ENCODE results near the gene NUPR1. TPM values are rescaled to one million over a fixed set of nuclear protein-coding genes. Genes with fewer than 3 reads are reported as not detected.
A peak's percentile ranks its signal among the peaks of the same experiment; 100 is the strongest.

Gene NUPR1
- total and polyA plus RNA-seq, 2 of the 13 experiments (the other 11 are each of a cell fraction or from before 2014, with no cell fraction given): 18.0 to 25.6 TPM

DNA sequence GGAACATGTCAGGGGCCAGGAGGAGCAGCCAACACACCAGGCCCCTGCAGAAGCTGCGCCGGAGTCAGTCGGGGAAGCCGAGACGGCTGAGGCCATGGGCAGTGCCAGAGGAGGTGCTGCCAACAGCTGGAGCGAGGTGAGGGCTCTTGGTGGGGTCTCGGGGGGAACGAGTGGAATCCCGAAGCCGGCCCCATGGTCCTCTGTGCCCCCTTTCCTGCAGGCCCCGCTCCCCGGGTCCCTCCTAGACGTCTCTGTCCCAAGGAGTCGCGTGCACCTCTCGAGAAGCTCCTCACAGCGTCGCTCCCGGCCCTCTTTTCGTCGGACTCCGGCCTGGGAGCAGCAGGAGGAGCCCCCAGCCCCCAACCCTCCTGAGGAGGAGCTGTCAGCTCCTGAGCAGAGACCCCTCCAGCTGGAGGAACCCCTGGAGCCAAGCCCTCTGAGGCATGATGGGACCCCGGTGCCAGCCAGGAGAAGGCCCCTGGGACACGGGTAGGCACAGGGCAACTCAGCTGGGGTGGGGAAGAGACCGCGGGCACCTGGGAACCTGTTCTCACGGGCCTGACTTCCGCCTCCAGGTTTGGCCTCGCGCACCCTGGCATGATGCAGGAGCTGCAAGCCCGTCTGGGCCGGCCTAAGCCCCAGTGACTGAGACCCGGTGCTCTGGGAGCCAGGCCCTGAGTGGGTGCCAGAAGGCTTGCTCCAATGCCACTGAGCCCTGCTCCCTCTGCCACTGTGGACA is 40.7 kb downstream of the NUPR1 start:
- TF ChIP-seq HNRNPL (IDR thresholded peaks at IDR 0.05; ENCODE audit: low read depth, low read length): no peak
- TF ChIP-seq ZNF607 (CRISPR knock-in tag; IDR thresholded peaks at IDR 0.05; ENCODE audit: borderline replicate concordance): no peak
- TF ChIP-seq, protein P1, sequence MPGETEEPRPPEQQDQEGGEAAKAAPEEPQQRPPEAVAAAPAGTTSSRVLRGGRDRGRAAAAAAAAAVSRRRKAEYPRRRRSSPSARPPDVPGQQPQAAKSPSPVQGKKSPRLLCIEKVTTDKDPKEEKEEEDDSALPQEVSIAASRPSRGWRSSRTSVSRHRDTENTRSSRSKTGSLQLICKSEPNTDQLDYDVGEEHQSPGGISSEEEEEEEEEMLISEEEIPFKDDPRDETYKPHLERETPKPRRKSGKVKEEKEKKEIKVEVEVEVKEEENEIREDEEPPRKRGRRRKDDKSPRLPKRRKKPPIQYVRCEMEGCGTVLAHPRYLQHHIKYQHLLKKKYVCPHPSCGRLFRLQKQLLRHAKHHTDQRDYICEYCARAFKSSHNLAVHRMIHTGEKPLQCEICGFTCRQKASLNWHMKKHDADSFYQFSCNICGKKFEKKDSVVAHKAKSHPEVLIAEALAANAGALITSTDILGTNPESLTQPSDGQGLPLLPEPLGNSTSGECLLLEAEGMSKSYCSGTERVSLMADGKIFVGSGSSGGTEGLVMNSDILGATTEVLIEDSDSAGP (CRISPR knock-in tag; IDR thresholded peaks at IDR 0.05; ENCODE audit: borderline replicate concordance): 0 out of 2 replicates have a peak, but pooled peaks have one; percentile 17
- TF ChIP-seq, protein P2, sequence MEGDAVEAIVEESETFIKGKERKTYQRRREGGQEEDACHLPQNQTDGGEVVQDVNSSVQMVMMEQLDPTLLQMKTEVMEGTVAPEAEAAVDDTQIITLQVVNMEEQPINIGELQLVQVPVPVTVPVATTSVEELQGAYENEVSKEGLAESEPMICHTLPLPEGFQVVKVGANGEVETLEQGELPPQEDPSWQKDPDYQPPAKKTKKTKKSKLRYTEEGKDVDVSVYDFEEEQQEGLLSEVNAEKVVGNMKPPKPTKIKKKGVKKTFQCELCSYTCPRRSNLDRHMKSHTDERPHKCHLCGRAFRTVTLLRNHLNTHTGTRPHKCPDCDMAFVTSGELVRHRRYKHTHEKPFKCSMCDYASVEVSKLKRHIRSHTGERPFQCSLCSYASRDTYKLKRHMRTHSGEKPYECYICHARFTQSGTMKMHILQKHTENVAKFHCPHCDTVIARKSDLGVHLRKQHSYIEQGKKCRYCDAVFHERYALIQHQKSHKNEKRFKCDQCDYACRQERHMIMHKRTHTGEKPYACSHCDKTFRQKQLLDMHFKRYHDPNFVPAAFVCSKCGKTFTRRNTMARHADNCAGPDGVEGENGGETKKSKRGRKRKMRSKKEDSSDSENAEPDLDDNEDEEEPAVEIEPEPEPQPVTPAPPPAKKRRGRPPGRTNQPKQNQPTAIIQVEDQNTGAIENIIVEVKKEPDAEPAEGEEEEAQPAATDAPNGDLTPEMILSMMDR (CRISPR knock-in tag; IDR thresholded peaks at IDR 0.05): peak; percentile 33
- CTCF ChIA-PET (ENCODE audit: low intra/inter-chr PET ratio, low total read pairs): no interaction called here
- Histone ChIP-seq H2AFZ (ENCODE audit: low read length) (no peak overlapping the region), H3K79me2 (ENCODE audit: insufficient read depth, low read length) (no peaks in the 10 kb centered on the region), H3K36me3 (replicated peaks in 1 of 2; ENCODE audit: control insufficient read depth in 1 of 2, insufficient read depth in 2 of 2, low read length in 2 of 2) (no peaks in the 10 kb centered on the region), H4K20me1 (ENCODE audit: insufficient read depth, low read length) (no peaks in the 10 kb centered on the region), H3K27ac (ENCODE audit: extremely low read length, insufficient read depth, low read length) (no peak overlapping the region), H3K9me3 (ENCODE audit: low read length) (no peaks in the 10 kb centered on the region), H3K9ac (ENCODE audit: insufficient read depth, low read depth, low read length) (no peak overlapping the region), H3K4me1 (ENCODE audit: insufficient read depth, low read length) (peaks cover 13% of the 10 kb centered on the region; the same call in 1 of the 2 replicates), H3K4me3 (replicated peaks in 1 of 3; ENCODE audit: insufficient read depth in 1 of 3, low read depth in 2 of 3, low read length in 3 of 3) (no peak overlapping the region), H3K27me3 (ENCODE audit: control insufficient read depth in 1 of 2, insufficient read depth in 2 of 2, low read length in 2 of 2) (peaks cover 18 to 59% of the 10 kb centered on the region in 2 experiments), H3K4me2 (ENCODE audit: low read depth, low read length) (no peak overlapping the region)
- intact Hi-C loops (cut with micrococcal nuclease; ENCODE audit: unreplicated experiment): no loop called here
- POLR2A ChIA-PET: interaction anchor here (0.7 kb wide), 1 partner anchor 32 kb away, joined by 3 read pairs; no protein-coding TSS in a partner anchor
- no peak for DNase-seq (ENCODE audit: low spot score)
- ATAC-seq: no peak
- in situ Hi-C loops (cut with HindIII; ENCODE audit: extremely low pct_ligation_motif_present, low pct_unique_long_range_greater_than_20kb): no loop called here
- no TSS peak for BruUV-seq (replicated peaks)
- 47% methylated on average over 12 of the region's 33 CpGs for WGBS (ENCODE audit: low lambda C conversion rate)
- FAIRE-seq: no peak
